HepG2 (cell line): ENCODE data around the gene PTGDR2. TPM values are rescaled to one million over a fixed set of nuclear protein-coding genes. Genes with fewer than 3 reads are reported as not detected.

Source experiments
- ATAC-seq: fragments of 200-7000 bp; cut with Tn5 transposase; 3 replicates; pipeline ENCODE4 v1.9.1; 2020; ENCODE audit warnings: mild to moderate bottlenecking, moderate library complexity
- BruUV-seq: library from RNA; stranded (reverse); fragments of 400-500 nt; replicated peaks from 2 replicates; lab custom pipeline; 2021; lab: Mats Ljungman, UMichigan
- CTCF ChIA-PET: fragments of 300-600 bp; formaldehyde crosslinking; extraction: SDS; loops from one replicate; lab custom pipeline; 2021; ENCODE audit warnings: low total read pairs, inconsistent platforms, low intra/inter-chr PET ratio; lab: Yijun Ruan, JAX
- POLR2A ChIA-PET: fragments of 350-600 bp; sonication (Branson Sonifier 250); formaldehyde crosslinking; loops from one replicate; lab custom pipeline; 2020; ENCODE audit warnings: antibody characterized with exemption, inconsistent platforms; lab: Yijun Ruan, JAX
- DNase-seq: peaks from one replicate; pipeline ENCODE4 v3.0.0-alpha.2; 2015; ENCODE audit warnings: low spot score
- FAIRE-seq: peaks from 3 replicates; lab custom pipeline; 2011; peaks lifted over from hg19 to GRCh38; lab: Jason Lieb, UNC
- H2AFZ ChIP-seq: one replicate; pipeline ENCODE4 v1.6.1; 2011; ENCODE audit warnings: low read length, inconsistent platforms
- H3K27ac ChIP-seq: fragments of 300-600 bp; 3 replicates; pipeline ENCODE4 v1.8.0; 2011; ENCODE audit warnings: mixed run types, mild to moderate bottlenecking, mixed read lengths, low read length, inconsistent platforms; ENCODE audit not compliant: insufficient read depth; ENCODE audit errors: extremely low read length
- H3K27me3 ChIP-seq, 2 experiments: fragments of 200-600 bp in 1 of 2; 2 replicates in 1 of 2; 3 replicates in 1 of 2; pipeline versions ENCODE4 v1.6.0 to v1.8.0; 2011; ENCODE audit warnings: low read length in 2 of 2, mild to moderate bottlenecking in 2 of 2, moderate library complexity in 2 of 2, inconsistent platforms in 1 of 2; ENCODE audit not compliant: insufficient read depth in 2 of 2, control insufficient read depth in 1 of 2
- H3K36me3 ChIP-seq, 2 experiments: fragments of 200-600 bp in 1 of 2; replicated peaks in 1 of 2; 2 replicates in 1 of 2; 3 replicates in 1 of 2; pipeline versions ENCODE4 v1.5.1 to v1.8.0; 2011; ENCODE audit warnings: low read length in 2 of 2, inconsistent platforms in 1 of 2; ENCODE audit not compliant: insufficient read depth in 2 of 2, control insufficient read depth in 1 of 2
- H3K4me1 ChIP-seq: 2 replicates; pipeline ENCODE4 v1.5.1; 2012; ENCODE audit warnings: low read length, inconsistent platforms; ENCODE audit not compliant: insufficient read depth
- H3K4me2 ChIP-seq: 2 replicates; pipeline ENCODE4 v1.6.0; 2011; ENCODE audit warnings: low read depth, low read length, inconsistent platforms
- H3K4me3 ChIP-seq, 3 experiments: fragments of 200-600 bp in 1 of 3; sonication (generic), shearing (Covaris generic) in 1 of 3; replicated peaks in 1 of 3; 2 replicates each; pipeline ENCODE4 v1.5.1; 2011 to 2016; ENCODE audit warnings: low read length in 3 of 3, inconsistent platforms in 2 of 3, low read depth in 2 of 3, mild to moderate bottlenecking in 2 of 3, control low read depth in 1 of 3, mixed read lengths in 1 of 3; ENCODE audit not compliant: insufficient read depth in 1 of 3
- H3K79me2 ChIP-seq: one replicate; pipeline ENCODE4 v1.6.1; 2011; ENCODE audit warnings: low read length, inconsistent platforms; ENCODE audit not compliant: insufficient read depth
- H3K9ac ChIP-seq: 2 replicates; pipeline ENCODE4 v1.6.0; 2011; ENCODE audit warnings: mild to moderate bottlenecking, low read depth, low read length, inconsistent platforms; ENCODE audit not compliant: insufficient read depth
- H3K9me3 ChIP-seq: 2 replicates; pipeline ENCODE4 v1.5.1; 2012; ENCODE audit warnings: mild to moderate bottlenecking, low read length
- H4K20me1 ChIP-seq: 2 replicates; pipeline ENCODE4 v1.6.0; 2011; ENCODE audit warnings: inconsistent platforms, mild to moderate bottlenecking, low read length, moderate library complexity; ENCODE audit not compliant: insufficient read depth
- DDIT3 ChIP-seq: sonication (generic); formaldehyde crosslinking; IDR thresholded peaks from 2 replicates; pipeline ENCODE4 v1.4.0; 2020; ENCODE audit warnings: mild to moderate bottlenecking, missing genetic modification reagents
- ETV6 ChIP-seq: sonication (generic); formaldehyde crosslinking; conservative IDR thresholded peaks from 2 replicates; pipeline ENCODE4 v1.4.0; 2020; ENCODE audit warnings: missing genetic modification reagents
- FOSL2 ChIP-seq: sonication (generic); formaldehyde crosslinking; IDR thresholded peaks from 2 replicates; pipeline ENCODE4 v1.4.0; 2020; ENCODE audit warnings: missing genetic modification reagents
- MAX ChIP-seq: IDR thresholded peaks from 2 replicates; pipeline ENCODE4 v1.6.1; 2012; ENCODE audit warnings: inconsistent platforms
- NCOA2 ChIP-seq: sonication (generic); formaldehyde crosslinking; IDR thresholded peaks from 2 replicates; pipeline ENCODE4 v1.8.0; 2022; ENCODE audit warnings: inconsistent platforms
- POLR2AphosphoS5 ChIP-seq: IDR thresholded peaks from 2 replicates; pipeline ENCODE4 v1.6.1; 2012; ENCODE audit warnings: low read depth, low read length
- SMYD3 ChIP-seq: sonication (generic); formaldehyde crosslinking; IDR thresholded peaks from 2 replicates; pipeline ENCODE4 v1.8.1; 2023; ENCODE audit warnings: mild to moderate bottlenecking, missing genetic modification reagents
- TCF7L2 ChIP-seq: IDR thresholded peaks from 2 replicates; pipeline ENCODE4 v1.6.1; 2011; ENCODE audit warnings: mild to moderate bottlenecking, low read depth, low read length, moderate library complexity
- ZFP36L2 ChIP-seq: sonication (generic); formaldehyde crosslinking; IDR thresholded peaks from 2 replicates; pipeline ENCODE4 v1.4.0; 2020; ENCODE audit warnings: missing genetic modification reagents
- ZNF230 ChIP-seq: sonication (generic); formaldehyde crosslinking; IDR thresholded peaks from 2 replicates; pipeline ENCODE4 v1.4.0; 2020; ENCODE audit warnings: mild to moderate bottlenecking, missing genetic modification reagents
- ZNF720 ChIP-seq: sonication (generic); formaldehyde crosslinking; IDR thresholded peaks from 2 replicates; pipeline ENCODE4 v1.4.0; 2020; ENCODE audit warnings: missing genetic modification reagents
- WGBS: methylation state at CpG from one replicate; pipeline ENCODE4 v1.1.6; 2017; ENCODE audit warnings: low lambda C conversion rate; 5-methylcytosine and 5-hydroxymethylcytosine counted together
- in situ Hi-C: cut with HindIII; loops from 2 replicates; pipeline ENCODE4 v1.10.0; 2017; ENCODE audit warnings: low pct_unique_long_range_greater_than_20kb; ENCODE audit not compliant: extremely low pct_ligation_motif_present
- intact Hi-C: fragments of 100-400 bp; cut with micrococcal nuclease; formaldehyde crosslinking; loops from one replicate; pipeline ENCODE4 v1.10.0; 2022; ENCODE audit not compliant: unreplicated experiment
- polyA plus RNA-seq, 8 experiments: library from polyadenylated mRNA; depleted of rRNA in 3 of 8; stranded (reverse) in 7 of 8; unstranded in 1 of 8; fragments of >200 nt; fragmentation: Illumina TruSeq in 4 of 8; extraction: Trizol in 4 of 8; gene quantifications; 2 replicates each; pipeline versions ENCODE4 v1.2.1 to v1.2.3, GENCODE V29; 2011 to 2016; ENCODE audit warnings: low read depth in 4 of 8, missing spikeins in 1 of 8, mixed read lengths in 1 of 8; ENCODE audit not compliant: insufficient read depth in 1 of 8
- total RNA-seq, 5 experiments: library from RNA; depleted of rRNA; stranded (reverse); fragments of >200 nt; fragmentation: Illumina TruSeq; extraction: Trizol; gene quantifications; 2 replicates each; pipeline ENCODE4 v1.2.3, GENCODE V29; 2016; ENCODE audit warnings: low read depth in 1 of 5
- TF ChIP-seq, protein P1 (sequence below): sonication (generic); formaldehyde crosslinking; IDR thresholded peaks from 2 replicates; pipeline ENCODE4 v1.5.0; 2020; ENCODE audit warnings: mild to moderate bottlenecking, missing genetic modification reagents
- TF ChIP-seq, protein P2 (sequence below): sonication (generic); formaldehyde crosslinking; IDR thresholded peaks from 2 replicates; pipeline ENCODE4 v1.5.1; 2020; ENCODE audit warnings: missing genetic modification reagents, mild to moderate bottlenecking, borderline replicate concordance
- TF ChIP-seq, protein P3 (sequence below): sonication (generic); formaldehyde crosslinking; IDR thresholded peaks from 2 replicates; pipeline ENCODE4 v1.8.0; 2022; ENCODE audit warnings: missing genetic modification reagents, mild to moderate bottlenecking, borderline replicate concordance
- TF ChIP-seq, protein P4 (sequence below): sonication (generic); formaldehyde crosslinking; IDR thresholded peaks from 2 replicates; pipeline ENCODE4 v1.5.0; 2020; ENCODE audit warnings: mild to moderate bottlenecking, missing genetic modification reagents, moderate library complexity

PTGDR2 gene
- total and polyA plus RNA-seq, 2 of the 13 experiments (the other 11 are each of a cell fraction or from before 2014, with no cell fraction given) = 1.9 to 2.5 TPM

DNA sequence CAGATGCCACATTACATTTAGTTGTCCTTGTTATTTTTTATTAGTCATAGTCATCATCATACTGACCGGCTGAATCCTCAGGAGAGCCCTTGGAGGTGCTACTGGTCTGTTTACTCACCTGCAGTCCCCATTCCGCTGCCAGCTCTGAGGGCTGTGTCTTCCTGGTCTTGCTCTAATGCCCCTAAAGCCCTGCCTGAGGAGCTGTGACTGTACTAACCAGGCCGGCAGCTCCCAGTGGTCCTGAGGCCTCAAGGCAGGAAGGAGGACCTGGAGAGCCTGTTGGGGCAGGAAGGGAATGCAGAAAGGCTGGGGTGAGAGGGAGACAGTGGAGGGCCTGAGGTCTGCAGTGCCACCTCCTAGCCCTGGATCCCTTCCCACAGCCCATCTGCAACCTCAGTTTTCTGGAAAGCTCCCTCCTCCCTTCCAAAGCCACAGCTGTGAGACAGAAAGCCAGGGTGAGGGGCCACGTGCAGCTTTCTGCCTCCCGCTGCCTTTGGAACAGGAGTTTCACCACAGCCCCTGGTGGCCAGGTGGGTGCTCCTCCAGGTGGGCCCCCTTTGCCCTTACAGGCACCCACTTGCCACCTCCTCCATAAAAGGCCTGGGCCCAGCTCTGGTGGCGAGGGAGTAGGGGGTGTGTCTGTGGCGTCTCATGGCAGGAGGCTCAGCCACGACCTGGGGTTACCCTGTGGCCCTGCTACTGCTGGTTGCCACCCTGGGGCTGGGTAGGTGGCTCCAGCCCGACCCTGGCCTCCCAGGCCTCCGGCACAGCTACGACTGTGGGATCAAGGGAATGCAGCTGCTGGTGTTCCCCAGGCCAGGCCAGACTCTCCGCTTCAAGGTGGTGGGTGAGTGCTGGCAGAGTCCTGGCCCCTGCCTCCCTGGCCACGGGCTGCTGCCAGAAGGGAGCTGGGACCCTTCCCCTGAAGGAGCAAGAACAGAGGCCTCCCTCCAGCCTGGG is 11.4 kb upstream of the PTGDR2 start, which contains the start of gene ZP1 (continued):
- TF ChIP-seq DDIT3 (CRISPR knock-in tag) = no peak
- 0 out of 2 replicates have a peak, but pooled peaks have one; percentile 39 for TF ChIP-seq ZNF230 (CRISPR knock-in tag)

DNA sequence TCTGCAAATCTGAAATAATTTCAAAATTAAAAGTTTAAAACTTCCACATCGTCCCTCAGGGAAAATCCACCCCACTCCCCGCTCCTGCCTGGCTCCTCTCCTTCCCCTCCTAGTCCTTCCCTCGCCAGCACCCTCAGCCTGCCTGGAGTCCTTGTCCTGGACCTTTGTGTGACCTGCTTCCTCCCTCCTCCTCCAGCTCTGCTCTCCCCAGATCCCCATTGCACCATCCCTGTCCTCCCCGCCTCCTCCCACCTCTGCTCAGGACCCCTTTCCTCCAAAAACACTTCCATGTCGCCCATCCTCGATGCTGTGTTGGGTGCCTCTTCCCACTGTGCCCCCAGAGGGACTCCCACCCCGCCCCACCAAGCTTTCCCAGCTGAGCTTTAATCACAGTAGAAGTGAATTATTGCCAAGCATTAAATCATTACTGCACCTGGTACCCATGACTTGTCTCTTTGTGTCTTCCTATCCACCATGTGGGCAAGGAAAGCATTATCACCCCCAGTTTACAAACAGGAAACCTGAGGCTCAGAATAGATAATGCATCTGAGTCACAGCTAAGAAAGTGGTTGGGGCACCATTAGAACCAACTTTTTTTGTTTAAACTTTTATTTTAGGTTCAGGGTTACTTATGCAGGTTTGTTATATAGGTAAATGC is 9.2 kb upstream of the PTGDR2 start:
- Histone ChIP-seq H3K4me3 (no peak overlapping the region), H3K27me3 (peaks cover 0 to 14% of the 10 kb centered on the region in 2 experiments; a peak in 2 of 5 replicates), H4K20me1 (no peaks in the 10 kb centered on the region), H3K79me2 (no peaks in the 10 kb centered on the region), H3K9me3 (no peaks in the 10 kb centered on the region), H3K9ac (no peak overlapping the region), H3K36me3 (no peaks in the 10 kb centered on the region), H3K4me1 (peaks cover 21% of the 10 kb centered on the region), H3K27ac (no peak overlapping the region), H2AFZ (no peak overlapping the region), H3K4me2 (no peak overlapping the region)
- BruUV-seq = no TSS peak
- FAIRE-seq (no peak), DNase-seq (no peak), ATAC-seq (no peak)
- ChIA-PET POLR2A (no interaction called here), CTCF (no interaction called here)
- 44% methylated on average over 7 of the region's 7 CpGs for WGBS
- in situ Hi-C loops (no loop called here), intact Hi-C loops (no loop called here)
- TF ChIP-seq, protein P1, sequence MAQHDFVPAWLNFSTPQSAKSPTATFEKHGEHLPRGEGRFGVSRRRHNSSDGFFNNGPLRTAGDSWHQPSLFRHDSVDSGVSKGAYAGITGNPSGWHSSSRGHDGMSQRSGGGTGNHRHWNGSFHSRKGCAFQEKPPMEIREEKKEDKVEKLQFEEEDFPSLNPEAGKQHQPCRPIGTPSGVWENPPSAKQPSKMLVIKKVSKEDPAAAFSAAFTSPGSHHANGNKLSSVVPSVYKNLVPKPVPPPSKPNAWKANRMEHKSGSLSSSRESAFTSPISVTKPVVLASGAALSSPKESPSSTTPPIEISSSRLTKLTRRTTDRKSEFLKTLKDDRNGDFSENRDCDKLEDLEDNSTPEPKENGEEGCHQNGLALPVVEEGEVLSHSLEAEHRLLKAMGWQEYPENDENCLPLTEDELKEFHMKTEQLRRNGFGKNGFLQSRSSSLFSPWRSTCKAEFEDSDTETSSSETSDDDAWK = no peak
- TF ChIP-seq, protein P2, sequence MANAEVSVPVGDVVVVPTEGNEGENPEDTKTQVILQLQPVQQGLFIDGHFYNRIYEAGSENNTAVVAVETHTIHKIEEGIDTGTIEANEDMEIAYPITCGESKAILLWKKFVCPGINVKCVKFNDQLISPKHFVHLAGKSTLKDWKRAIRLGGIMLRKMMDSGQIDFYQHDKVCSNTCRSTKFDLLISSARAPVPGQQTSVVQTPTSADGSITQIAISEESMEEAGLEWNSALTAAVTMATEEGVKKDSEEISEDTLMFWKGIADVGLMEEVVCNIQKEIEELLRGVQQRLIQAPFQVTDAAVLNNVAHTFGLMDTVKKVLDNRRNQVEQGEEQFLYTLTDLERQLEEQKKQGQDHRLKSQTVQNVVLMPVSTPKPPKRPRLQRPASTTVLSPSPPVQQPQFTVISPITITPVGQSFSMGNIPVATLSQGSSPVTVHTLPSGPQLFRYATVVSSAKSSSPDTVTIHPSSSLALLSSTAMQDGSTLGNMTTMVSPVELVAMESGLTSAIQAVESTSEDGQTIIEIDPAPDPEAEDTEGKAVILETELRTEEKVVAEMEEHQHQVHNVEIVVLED = no peak
- TF ChIP-seq ETV6 (CRISPR knock-in tag) = no peak
- no peak for TF ChIP-seq TCF7L2
- TF ChIP-seq POLR2AphosphoS5 = no peak
- no peak for TF ChIP-seq FOSL2 (CRISPR knock-in tag)
- no peak for TF ChIP-seq SMYD3
- TF ChIP-seq MAX = no peak
- no peak for TF ChIP-seq NCOA2 (CRISPR knock-in tag)
- no peak for TF ChIP-seq ZNF720
- TF ChIP-seq, protein P3, sequence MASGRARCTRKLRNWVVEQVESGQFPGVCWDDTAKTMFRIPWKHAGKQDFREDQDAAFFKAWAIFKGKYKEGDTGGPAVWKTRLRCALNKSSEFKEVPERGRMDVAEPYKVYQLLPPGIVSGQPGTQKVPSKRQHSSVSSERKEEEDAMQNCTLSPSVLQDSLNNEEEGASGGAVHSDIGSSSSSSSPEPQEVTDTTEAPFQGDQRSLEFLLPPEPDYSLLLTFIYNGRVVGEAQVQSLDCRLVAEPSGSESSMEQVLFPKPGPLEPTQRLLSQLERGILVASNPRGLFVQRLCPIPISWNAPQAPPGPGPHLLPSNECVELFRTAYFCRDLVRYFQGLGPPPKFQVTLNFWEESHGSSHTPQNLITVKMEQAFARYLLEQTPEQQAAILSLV (CRISPR knock-in tag) = no peak
- TF ChIP-seq, protein P4, sequence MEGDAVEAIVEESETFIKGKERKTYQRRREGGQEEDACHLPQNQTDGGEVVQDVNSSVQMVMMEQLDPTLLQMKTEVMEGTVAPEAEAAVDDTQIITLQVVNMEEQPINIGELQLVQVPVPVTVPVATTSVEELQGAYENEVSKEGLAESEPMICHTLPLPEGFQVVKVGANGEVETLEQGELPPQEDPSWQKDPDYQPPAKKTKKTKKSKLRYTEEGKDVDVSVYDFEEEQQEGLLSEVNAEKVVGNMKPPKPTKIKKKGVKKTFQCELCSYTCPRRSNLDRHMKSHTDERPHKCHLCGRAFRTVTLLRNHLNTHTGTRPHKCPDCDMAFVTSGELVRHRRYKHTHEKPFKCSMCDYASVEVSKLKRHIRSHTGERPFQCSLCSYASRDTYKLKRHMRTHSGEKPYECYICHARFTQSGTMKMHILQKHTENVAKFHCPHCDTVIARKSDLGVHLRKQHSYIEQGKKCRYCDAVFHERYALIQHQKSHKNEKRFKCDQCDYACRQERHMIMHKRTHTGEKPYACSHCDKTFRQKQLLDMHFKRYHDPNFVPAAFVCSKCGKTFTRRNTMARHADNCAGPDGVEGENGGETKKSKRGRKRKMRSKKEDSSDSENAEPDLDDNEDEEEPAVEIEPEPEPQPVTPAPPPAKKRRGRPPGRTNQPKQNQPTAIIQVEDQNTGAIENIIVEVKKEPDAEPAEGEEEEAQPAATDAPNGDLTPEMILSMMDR (CRISPR knock-in tag) = no peak
- no peak for TF ChIP-seq ZFP36L2 (CRISPR knock-in tag)
